IMR-90 (cell line): ENCODE results near the gene RNF43. TPM values are rescaled to one million over a fixed set of nuclear protein-coding genes. Genes with fewer than 3 reads are reported as not detected.

Experiments
- ATAC-seq: fragments of 200-7000 bp; cut with Tn5 transposase; 2 replicates; pipeline ENCODE4 v1.9.1; 2020; ENCODE audit warnings: low read depth, mild to moderate bottlenecking, moderate library complexity
- BruUV-seq: library from RNA; stranded (reverse); fragments of 400-500 nt; replicated peaks from 2 replicates; lab custom pipeline; 2021; lab: Mats Ljungman, UMichigan
- CTCF ChIA-PET: fragments of 300-600 bp; formaldehyde crosslinking; extraction: SDS; loops from one replicate; lab custom pipeline; 2021; ENCODE audit warnings: antibody characterized with exemption; lab: Yijun Ruan, JAX
- POLR2A ChIA-PET: fragments of 300-600 bp; sonication (Branson Sonifier 250); formaldehyde crosslinking; loops from one replicate; lab custom pipeline; 2022; ENCODE audit warnings: antibody characterized with exemption; ENCODE audit not compliant: unreplicated experiment; lab: Charles Lee
- DNase-seq: peaks from one replicate; pipeline ENCODE4 v3.0.0; 2013
- H2AFZ ChIP-seq: replicated peaks from 2 replicates; pipeline ENCODE3; 2013; ENCODE audit warnings: low read length, mild to moderate bottlenecking; ENCODE audit not compliant: poor library complexity
- H2AK5ac ChIP-seq: 2 replicates; pipeline ENCODE4 v1.6.1; 2013; ENCODE audit warnings: low read depth, low read length, inconsistent platforms
- H2AK9ac ChIP-seq: replicated peaks from 2 replicates; pipeline ENCODE3; 2013; ENCODE audit warnings: mild to moderate bottlenecking, low read depth, low read length, moderate library complexity; ENCODE audit not compliant: poor library complexity
- H2BK120ac ChIP-seq: 2 replicates; pipeline ENCODE4 v1.6.1; 2013; ENCODE audit warnings: low read depth, low read length, inconsistent platforms
- H2BK15ac ChIP-seq: 3 replicates; pipeline ENCODE4 v1.6.1; 2013; ENCODE audit warnings: low read depth, low read length, inconsistent platforms
- H2BK20ac ChIP-seq: 2 replicates; pipeline ENCODE4 v1.6.1; 2013; ENCODE audit warnings: low read depth, mild to moderate bottlenecking, inconsistent platforms, low read length, moderate library complexity
- H2BK5ac ChIP-seq: 2 replicates; pipeline ENCODE4 v1.6.1; 2013; ENCODE audit warnings: mild to moderate bottlenecking, low read depth, low read length, inconsistent platforms; ENCODE audit not compliant: poor library complexity, severe bottlenecking
- H3K14ac ChIP-seq: replicated peaks from 2 replicates; pipeline ENCODE4 v1.6.1; 2013; ENCODE audit warnings: low read depth, low read length, inconsistent platforms
- H3K18ac ChIP-seq: 2 replicates; pipeline ENCODE4 v1.6.1; 2013; ENCODE audit warnings: low read depth, low read length, control low read depth
- H3K23ac ChIP-seq: 2 replicates; pipeline ENCODE4 v1.6.1; 2013; ENCODE audit warnings: low read depth, low read length, inconsistent platforms
- H3K27ac ChIP-seq: 2 replicates; pipeline ENCODE4 v1.5.1; 2013; ENCODE audit warnings: mild to moderate bottlenecking, control low read depth, low read length; ENCODE audit not compliant: insufficient read depth
- H3K27me3 ChIP-seq: 2 replicates; pipeline ENCODE4 v1.6.1; 2013; ENCODE audit warnings: low read length; ENCODE audit not compliant: control insufficient read depth, insufficient read depth
- H3K36me3 ChIP-seq: 2 replicates; pipeline ENCODE4 v1.6.1; 2013; ENCODE audit warnings: low read length, mixed read lengths; ENCODE audit not compliant: control insufficient read depth, insufficient read depth
- H3K4ac ChIP-seq: 2 replicates; pipeline ENCODE4 v1.6.1; 2013; ENCODE audit warnings: low read depth, low read length, inconsistent platforms
- H3K4me1 ChIP-seq: 2 replicates; pipeline ENCODE4 v1.6.1; 2013; ENCODE audit warnings: low read length, mixed read lengths; ENCODE audit not compliant: control insufficient read depth, insufficient read depth
- H3K4me2 ChIP-seq: 2 replicates; pipeline ENCODE4 v1.6.1; 2013; ENCODE audit warnings: low read depth, mild to moderate bottlenecking, control low read depth, low read length, moderate library complexity
- H3K4me3 ChIP-seq: 2 replicates; pipeline ENCODE4 v1.5.1; 2013; ENCODE audit warnings: low read depth, mild to moderate bottlenecking, control low read depth, low read length, moderate library complexity; ENCODE audit not compliant: insufficient read depth
- H3K56ac ChIP-seq: 2 replicates; pipeline ENCODE4 v1.6.1; 2013; ENCODE audit warnings: low read length, inconsistent platforms; ENCODE audit not compliant: insufficient read depth; ENCODE audit errors: extremely low read depth
- H3K79me1 ChIP-seq, 2 experiments: 2 replicates each; pipeline ENCODE4 v1.6.1; 2013; ENCODE audit warnings: low read length in 2 of 2, inconsistent platforms in 1 of 2, low read depth in 1 of 2
- H3K9ac ChIP-seq: 2 replicates; pipeline ENCODE4 v1.6.1; 2013; ENCODE audit warnings: low read depth, low read length, control low read depth
- H3K9me1 ChIP-seq: 2 replicates; pipeline ENCODE4 v1.6.1; 2013; ENCODE audit warnings: low read length, inconsistent platforms; ENCODE audit not compliant: insufficient read depth
- H3K9me3 ChIP-seq: 2 replicates; pipeline ENCODE4 v1.6.1; 2013; ENCODE audit warnings: low read length; ENCODE audit not compliant: control insufficient read depth, insufficient read depth
- H4K20me1 ChIP-seq: 2 replicates; pipeline ENCODE4 v1.6.1; 2013; ENCODE audit warnings: low read length, inconsistent platforms; ENCODE audit not compliant: insufficient read depth
- H4K5ac ChIP-seq: 2 replicates; pipeline ENCODE4 v1.6.1; 2013; ENCODE audit warnings: mild to moderate bottlenecking, low read depth, low read length, control low read depth
- H4K8ac ChIP-seq, 2 experiments: 2 replicates each; pipeline ENCODE4 v1.6.1; 2013; ENCODE audit warnings: low read depth in 2 of 2, low read length in 2 of 2, control low read depth in 1 of 2, inconsistent platforms in 1 of 2
- H4K91ac ChIP-seq: 2 replicates; pipeline ENCODE4 v1.6.1; 2013; ENCODE audit warnings: low read depth, low read length, inconsistent platforms; ENCODE audit not compliant: insufficient read depth
- BHLHE40 ChIP-seq: fragments of 150-350 bp; IDR thresholded peaks from 2 replicates; pipeline ENCODE4 v1.6.1; 2016; ENCODE audit warnings: mild to moderate bottlenecking, low read depth, low read length
- CEBPB ChIP-seq: IDR thresholded peaks from 2 replicates; pipeline ENCODE4 v1.6.1; 2012; ENCODE audit warnings: low read depth, low read length, improper control_type of control experiment
- CHD1 ChIP-seq: IDR thresholded peaks from 2 replicates; pipeline ENCODE4 v1.6.1; 2012; ENCODE audit warnings: low read depth, low read length, improper control_type of control experiment
- FOS ChIP-seq: fragments of 150-350 bp; IDR thresholded peaks from 2 replicates; pipeline ENCODE4 v1.6.1; 2016; ENCODE audit warnings: low read depth, low read length
- MAFK ChIP-seq: IDR thresholded peaks from 2 replicates; pipeline ENCODE4 v1.6.1; 2012; ENCODE audit warnings: low read depth, low read length, improper control_type of control experiment
- MAZ ChIP-seq: IDR thresholded peaks from 2 replicates; pipeline ENCODE4 v1.6.1; 2012; ENCODE audit warnings: low read depth, mild to moderate bottlenecking, low read length, improper control_type of control experiment, moderate library complexity, borderline replicate concordance
- MXI1 ChIP-seq: IDR thresholded peaks from 2 replicates; pipeline ENCODE4 v1.6.1; 2012; ENCODE audit warnings: low read depth, mild to moderate bottlenecking, low read length, moderate library complexity, borderline replicate concordance
- NFE2L2 ChIP-seq: fragments of 150-350 bp; IDR thresholded peaks from 2 replicates; pipeline ENCODE4 v1.6.1; 2016; ENCODE audit warnings: low read depth, mild to moderate bottlenecking, low read length
- POLR2A ChIP-seq: IDR thresholded peaks from 2 replicates; pipeline ENCODE4 v1.6.1; 2012; ENCODE audit warnings: mild to moderate bottlenecking, low read depth, low read length
- RAD21 ChIP-seq: IDR thresholded peaks from 2 replicates; pipeline ENCODE4 v1.6.1; 2012; ENCODE audit warnings: low read length, improper control_type of control experiment
- RCOR1 ChIP-seq: IDR thresholded peaks from 2 replicates; pipeline ENCODE4 v1.6.1; 2012; ENCODE audit warnings: mild to moderate bottlenecking, low read length, improper control_type of control experiment; ENCODE audit not compliant: insufficient replicate concordance
- RFX5 ChIP-seq: IDR thresholded peaks from 2 replicates; pipeline ENCODE4 v1.8.0; 2012; ENCODE audit warnings: low read depth, mild to moderate bottlenecking, low read length, moderate library complexity
- SMC3 ChIP-seq: fragments of 150-350 bp; IDR thresholded peaks from 2 replicates; pipeline ENCODE4 v1.6.1; 2016; ENCODE audit warnings: low read depth, mild to moderate bottlenecking, antibody characterized with exemption, low read length, moderate library complexity
- WGBS, 2 experiments: methylation state at CpG; one replicate each; pipeline versions ENCODE4 v1.1.5 to v1.1.7; 2013; ENCODE audit warnings: missing lambda C conversion rate in 2 of 2; ENCODE audit not compliant: insufficient read length in 1 of 2; ENCODE audit errors: extremely low coverage in 2 of 2; 5-methylcytosine and 5-hydroxymethylcytosine counted together
- dilution Hi-C: fragments of 300-500 bp; cut with HindIII; formaldehyde crosslinking; loops from one replicate; pipeline ENCODE4 v1.14.3; 2018; ENCODE audit warnings: low sequenced_read_pairs; ENCODE audit not compliant: unreplicated experiment
- in situ Hi-C: fragments of 300-500 bp; cut with MboI; formaldehyde crosslinking; loops from 3 replicates; pipeline ENCODE4 v1.14.3; 2019; ENCODE audit warnings: low sequenced_read_pairs, inconsistent platforms, mixed read lengths
- intact Hi-C: fragments of 100-400 bp; cut with micrococcal nuclease; formaldehyde crosslinking; loops from 2 replicates; pipeline ENCODE4 v1.10.0; 2022
- polyA plus RNA-seq, 3 experiments: library from polyadenylated mRNA; depleted of rRNA; stranded (reverse); fragments of >200 nt; gene quantifications; 2 replicates each; pipeline ENCODE4 v1.2.3, GENCODE V29; 2012; ENCODE audit warnings: low replicate concordance in 1 of 3
- total RNA-seq: library from RNA; depleted of rRNA; stranded (reverse); fragments of >200 nt; gene quantifications from 2 replicates; pipeline ENCODE4 v1.2.3, GENCODE V29; 2012
- TF ChIP-seq, protein P1 (sequence below): conservative IDR thresholded peaks from 2 replicates; pipeline ENCODE4 v1.5.1; 2012; ENCODE audit warnings: mild to moderate bottlenecking, low read depth, low read length, improper control_type of control experiment
- TF ChIP-seq, protein P2 (sequence below): fragments of 150-350 bp; IDR thresholded peaks from 2 replicates; pipeline ENCODE4 v1.6.1; 2016; ENCODE audit warnings: low read depth, mild to moderate bottlenecking, low read length, moderate library complexity, borderline replicate concordance
- TF ChIP-seq, protein P3 (sequence below): fragments of 150-350 bp; IDR thresholded peaks from 2 replicates; pipeline ENCODE4 v1.6.1; 2017; ENCODE audit warnings: mild to moderate bottlenecking, antibody characterized with exemption, low read length, low read depth

Gene RNF43
- total and polyA plus RNA-seq, 2 of the 4 experiments (the other 2 are of a cell fraction) = under 0.01 TPM; not detected in 1

DNA sequence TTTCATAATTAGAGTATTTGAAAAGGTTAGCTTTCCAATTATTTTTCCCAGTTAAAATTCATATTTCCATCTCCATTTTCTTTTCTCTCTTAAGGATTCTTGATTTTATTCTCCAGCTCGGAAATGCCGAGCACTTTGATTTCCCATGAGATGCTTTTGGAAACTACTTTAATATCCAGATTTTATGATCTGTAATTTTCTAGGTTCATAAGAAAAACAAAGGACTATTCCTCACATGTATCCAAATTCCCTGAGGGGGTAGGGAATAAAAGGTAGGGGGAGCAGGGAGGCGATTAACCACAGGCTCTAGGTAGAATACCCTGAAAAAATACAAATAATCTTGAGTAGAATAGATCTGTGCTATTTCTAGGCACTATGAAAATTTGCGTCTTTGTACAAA lies 938 bp downstream of the RNF43 start:
- Histone ChIP-seq H2BK120ac (no peak overlapping the region), H2AFZ (no peak overlapping the region), H4K20me1 (no peaks in the 10 kb centered on the region), H3K18ac (no peak overlapping the region), H4K8ac (no peak overlapping the region), H3K4me2 (no peak overlapping the region), H3K9me1 (no peaks in the 10 kb centered on the region), H3K79me1 (no peaks in the 10 kb centered on the region), H4K91ac (no peak overlapping the region), H3K4ac (no peak overlapping the region), H3K4me3 (no peak overlapping the region), H3K36me3 (no peaks in the 10 kb centered on the region), H2AK5ac (no peak overlapping the region), H2BK20ac (no peak overlapping the region), H3K27me3 (peaks cover 16% of the 10 kb centered on the region), H2AK9ac (no peak overlapping the region), H3K9me3 (no peaks in the 10 kb centered on the region), H2BK5ac (no peak overlapping the region), H3K27ac (no peak overlapping the region), H2BK15ac (no peak overlapping the region), H4K5ac (no peak overlapping the region), H3K14ac (no peak overlapping the region), H3K23ac (no peak overlapping the region), H3K9ac (no peak overlapping the region), H3K56ac (no peak overlapping the region), H3K4me1 (no peaks in the 10 kb centered on the region)
- DNase-seq = no peak
- no TSS peak for BruUV-seq
- WGBS, 2 experiments = no CpG with 5 or more reads among the region's 4 CpGs
- in situ Hi-C loops = loop anchor here (5.0 kb wide), 1 partner anchor 99 kb away; no protein-coding TSS in a partner anchor
- CTCF ChIA-PET = interaction anchor here (1.0 to 2.5 kb wide), 4 partner anchors 24 to 99 kb away, joined by 3 to 21 read pairs (median 7); partner anchors contain the start of gene SUPT4H1
- POLR2A ChIA-PET = no interaction called here
- intact Hi-C loops = loop anchor here (2.0 kb wide), 1 partner anchor 64 kb away; the partner anchor contains the start of gene SUPT4H1
- dilution Hi-C loops = no loop called here
- TF ChIP-seq RFX5 (no peak), CHD1 (no peak), NFE2L2 (no peak), CEBPB (no peak), RAD21 (no peak), MXI1 (no peak), BHLHE40 (no peak), SMC3 (no peak), RCOR1 (no peak), POLR2A (no peak), FOS (no peak), MAZ (no peak), MAFK (no peak)
- TF ChIP-seq, protein P1, sequence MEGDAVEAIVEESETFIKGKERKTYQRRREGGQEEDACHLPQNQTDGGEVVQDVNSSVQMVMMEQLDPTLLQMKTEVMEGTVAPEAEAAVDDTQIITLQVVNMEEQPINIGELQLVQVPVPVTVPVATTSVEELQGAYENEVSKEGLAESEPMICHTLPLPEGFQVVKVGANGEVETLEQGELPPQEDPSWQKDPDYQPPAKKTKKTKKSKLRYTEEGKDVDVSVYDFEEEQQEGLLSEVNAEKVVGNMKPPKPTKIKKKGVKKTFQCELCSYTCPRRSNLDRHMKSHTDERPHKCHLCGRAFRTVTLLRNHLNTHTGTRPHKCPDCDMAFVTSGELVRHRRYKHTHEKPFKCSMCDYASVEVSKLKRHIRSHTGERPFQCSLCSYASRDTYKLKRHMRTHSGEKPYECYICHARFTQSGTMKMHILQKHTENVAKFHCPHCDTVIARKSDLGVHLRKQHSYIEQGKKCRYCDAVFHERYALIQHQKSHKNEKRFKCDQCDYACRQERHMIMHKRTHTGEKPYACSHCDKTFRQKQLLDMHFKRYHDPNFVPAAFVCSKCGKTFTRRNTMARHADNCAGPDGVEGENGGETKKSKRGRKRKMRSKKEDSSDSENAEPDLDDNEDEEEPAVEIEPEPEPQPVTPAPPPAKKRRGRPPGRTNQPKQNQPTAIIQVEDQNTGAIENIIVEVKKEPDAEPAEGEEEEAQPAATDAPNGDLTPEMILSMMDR = no peak
- TF ChIP-seq, protein P2, sequence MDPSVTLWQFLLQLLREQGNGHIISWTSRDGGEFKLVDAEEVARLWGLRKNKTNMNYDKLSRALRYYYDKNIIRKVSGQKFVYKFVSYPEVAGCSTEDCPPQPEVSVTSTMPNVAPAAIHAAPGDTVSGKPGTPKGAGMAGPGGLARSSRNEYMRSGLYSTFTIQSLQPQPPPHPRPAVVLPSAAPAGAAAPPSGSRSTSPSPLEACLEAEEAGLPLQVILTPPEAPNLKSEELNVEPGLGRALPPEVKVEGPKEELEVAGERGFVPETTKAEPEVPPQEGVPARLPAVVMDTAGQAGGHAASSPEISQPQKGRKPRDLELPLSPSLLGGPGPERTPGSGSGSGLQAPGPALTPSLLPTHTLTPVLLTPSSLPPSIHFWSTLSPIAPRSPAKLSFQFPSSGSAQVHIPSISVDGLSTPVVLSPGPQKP = no peak
- TF ChIP-seq, protein P3, sequence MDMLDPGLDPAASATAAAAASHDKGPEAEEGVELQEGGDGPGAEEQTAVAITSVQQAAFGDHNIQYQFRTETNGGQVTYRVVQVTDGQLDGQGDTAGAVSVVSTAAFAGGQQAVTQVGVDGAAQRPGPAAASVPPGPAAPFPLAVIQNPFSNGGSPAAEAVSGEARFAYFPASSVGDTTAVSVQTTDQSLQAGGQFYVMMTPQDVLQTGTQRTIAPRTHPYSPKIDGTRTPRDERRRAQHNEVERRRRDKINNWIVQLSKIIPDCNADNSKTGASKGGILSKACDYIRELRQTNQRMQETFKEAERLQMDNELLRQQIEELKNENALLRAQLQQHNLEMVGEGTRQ = no peak
- no peak for ATAC-seq
